CD14-positive monocyte (primary cell): ENCODE measurements around the gene CRISPLD2. TPM values are rescaled to one million over a fixed set of nuclear protein-coding genes. Genes with fewer than 3 reads are reported as not detected.

Experiments
- DNase-seq, 3 donors: peaks; one replicate each; pipeline ENCODE4 v3.0.0-alpha.2; 2011 to 2022
- H2AFZ ChIP-seq: 2 replicates; pipeline ENCODE4 v1.6.0; 2012; ENCODE audit warnings: mild to moderate bottlenecking, low read depth, low read length, inconsistent platforms; ENCODE audit not compliant: insufficient read depth, poor library complexity, severe bottlenecking
- H3K27ac ChIP-seq, 2 donors: 1 replicate in 1 of 2; 2 replicates in 1 of 2; pipeline ENCODE4 v1.5.1; 2012 to 2013; ENCODE audit warnings: low read length in 2 of 2, control low read depth in 1 of 2, inconsistent platforms in 1 of 2, low read depth in 1 of 2, mild to moderate bottlenecking in 1 of 2
- H3K27me3 ChIP-seq, 2 donors: one replicate each; pipeline versions ENCODE4 v1.6.0 to v1.6.1; 2011 to 2013; ENCODE audit warnings: low read length in 2 of 2; ENCODE audit not compliant: control insufficient read depth in 2 of 2, insufficient read depth in 2 of 2
- H3K36me3 ChIP-seq, 2 donors: replicated peaks in 1 of 2; 1 replicate in 1 of 2; 2 replicates in 1 of 2; pipeline versions ENCODE4 v1.5.1 to v1.6.1; 2012 to 2013; ENCODE audit warnings: low read length in 2 of 2, control low read depth in 1 of 2, inconsistent platforms in 1 of 2, mild to moderate bottlenecking in 1 of 2; ENCODE audit not compliant: insufficient read depth in 2 of 2, control insufficient read depth in 1 of 2
- H3K4me1 ChIP-seq, 2 donors: 1 replicate in 1 of 2; 2 replicates in 1 of 2; pipeline versions ENCODE4 v1.5.1 to v1.6.1; 2012 to 2013; ENCODE audit warnings: low read length in 2 of 2, control low read depth in 1 of 2, inconsistent platforms in 1 of 2, mild to moderate bottlenecking in 1 of 2, moderate library complexity in 1 of 2; ENCODE audit not compliant: insufficient read depth in 2 of 2, control insufficient read depth in 1 of 2
- H3K4me2 ChIP-seq: replicated peaks from 2 replicates; pipeline ENCODE3; 2012; ENCODE audit warnings: low read length, moderate library complexity, mild to moderate bottlenecking; ENCODE audit not compliant: poor library complexity, severe bottlenecking; ENCODE audit errors: extremely low read depth
- H3K4me3 ChIP-seq, 3 experiments: fragments of 200-600 bp in 1 of 3; sonication (generic) in 1 of 3; replicated peaks in 1 of 3; 1 replicate in 2 of 3; 2 replicates in 1 of 3; pipeline ENCODE4 v1.5.1; 2011 to 2013; ENCODE audit warnings: low read length in 3 of 3, mild to moderate bottlenecking in 3 of 3, control low read depth in 2 of 3, low read depth in 2 of 3, inconsistent platforms in 1 of 3, moderate library complexity in 1 of 3
- H3K79me2 ChIP-seq: 2 replicates; pipeline ENCODE4 v1.6.0; 2012; ENCODE audit warnings: mild to moderate bottlenecking, control low read depth, inconsistent platforms, low read length, moderate library complexity; ENCODE audit not compliant: insufficient read depth
- H3K9ac ChIP-seq: 2 replicates; pipeline ENCODE4 v1.6.0; 2017; ENCODE audit warnings: low read length, mild to moderate bottlenecking; ENCODE audit not compliant: insufficient read depth, poor library complexity, severe bottlenecking
- H3K9me3 ChIP-seq, 2 donors: replicated peaks in 1 of 2; 1 replicate in 1 of 2; 2 replicates in 1 of 2; pipeline versions ENCODE4 v1.5.1 to v1.6.1; 2012 to 2013; ENCODE audit warnings: low read length in 2 of 2, control low read depth in 1 of 2; ENCODE audit not compliant: control insufficient read depth in 1 of 2, insufficient read depth in 1 of 2
- H4K20me1 ChIP-seq: 2 replicates; pipeline ENCODE4 v1.6.0; 2012; ENCODE audit warnings: mild to moderate bottlenecking, low read length, control low read depth, moderate library complexity; ENCODE audit not compliant: insufficient read depth
- H3K27ac Mint-ChIP-seq, 7 donors: one replicate each; pipeline ENCODE4 v1.8.0; 2020; ENCODE audit warnings: mild to moderate bottlenecking in 7 of 7, mixed read lengths in 7 of 7, moderate library complexity in 6 of 7, inconsistent platforms in 2 of 7
- H3K27me3 Mint-ChIP-seq, 3 donors: one replicate each; pipeline ENCODE4 v1.8.0; 2021 to 2022; ENCODE audit warnings: low read depth in 3 of 3, mild to moderate bottlenecking in 3 of 3, mixed read lengths in 3 of 3, moderate library complexity in 3 of 3, inconsistent platforms in 1 of 3
- H3K36me3 Mint-ChIP-seq, 2 donors: one replicate each; pipeline ENCODE4 v1.8.0; 2020; ENCODE audit warnings: mixed read lengths in 2 of 2, inconsistent platforms in 1 of 2, mild to moderate bottlenecking in 1 of 2
- H3K4me1 Mint-ChIP-seq: one replicate; pipeline ENCODE4 v1.8.0; 2020; ENCODE audit warnings: mild to moderate bottlenecking, mixed read lengths
- H3K4me3 Mint-ChIP-seq, 2 donors: one replicate each; pipeline ENCODE4 v1.8.0; 2020; ENCODE audit warnings: mild to moderate bottlenecking in 2 of 2, mixed read lengths in 2 of 2, moderate library complexity in 1 of 2
- H3K9me3 Mint-ChIP-seq, 7 donors: one replicate each; pipeline ENCODE4 v1.8.0; 2020 to 2022; ENCODE audit warnings: mixed read lengths in 7 of 7, mild to moderate bottlenecking in 6 of 7, moderate library complexity in 6 of 7, inconsistent platforms in 2 of 7
- CTCF ChIP-seq: fragments of 200-600 bp; IDR thresholded peaks from one replicate; pipeline ENCODE4 v1.8.0; 2022; ENCODE audit warnings: antibody characterized with exemption, mild to moderate bottlenecking
- WGBS: methylation state at CpG from one replicate; pipeline ENCODE4 v1.1.5; 2013; ENCODE audit warnings: missing lambda C conversion rate; ENCODE audit not compliant: insufficient coverage; 5-methylcytosine and 5-hydroxymethylcytosine counted together
- intact Hi-C, 2 donors: fragments of 100-400 bp; cut with micrococcal nuclease; formaldehyde crosslinking; loops; one replicate each; pipeline versions ENCODE4 v1.15.0 to v1.15.1; 2023
- polyA plus RNA-seq, 3 donors: library from polyadenylated mRNA; depleted of rRNA in 1 of 3; unstranded in 2 of 3; stranded (reverse) in 1 of 3; fragments of 300-500 nt in 2 of 3; fragments of >200 nt in 1 of 3; fragmentation: Illumina TruSeq in 2 of 3; gene quantifications; 1 replicate in 2 of 3; 2 replicates in 1 of 3; pipeline ENCODE4 v1.2.3, GENCODE V29; 2012 to 2021

CRISPLD2 gene
- polyA plus RNA-seq, 3 donors = 40.7 to 90.4 (median 69.0) TPM

GRCh38 chr16:84874983-84875382 lies 55.2 kb downstream of the CRISPLD2 start:
- Histone ChIP-seq H3K27me3 (no peaks in the 10 kb centered on the region), H3K27ac (no peak overlapping the region), H3K4me1 (no peaks in the 10 kb centered on the region), H3K79me2 (no peaks in the 10 kb centered on the region), H3K9ac (no peak overlapping the region), H3K4me3 (no peak overlapping the region), H2AFZ (no peak overlapping the region), H4K20me1 (no peaks in the 10 kb centered on the region), H3K9me3 (no peaks in the 10 kb centered on the region), H3K36me3 (peaks cover 49 to 96% of the 10 kb centered on the region in 2 donors), H3K4me2 (no peak overlapping the region)
- H3K36me3 Mint-ChIP-seq = peaks cover 74 to 97% of the 10 kb centered on the region in 2 donors
- peaks cover 0 to 7% (median 4%) of the 10 kb centered on the region in 7 donors for H3K9me3 Mint-ChIP-seq
- H3K27me3 Mint-ChIP-seq = peaks cover 0 to 2% (median 2%) of the 10 kb centered on the region in 3 donors
- intact Hi-C loops = no loop called here
- no peak overlapping the region for H3K4me3 Mint-ChIP-seq
- DNase-seq = no peak
- peak overlapping the region in 1 of 7 donors; percentile 60 for H3K27ac Mint-ChIP-seq
- TF ChIP-seq CTCF = no peak
- WGBS = 100% methylated on average over 1 of the region's 3 CpGs
- H3K4me1 Mint-ChIP-seq = peaks cover 5% of the 10 kb centered on the region

- H3K27me3 ChIP-seq = no peaks in the 10 kb centered on the region
- no peaks in the 10 kb centered on the region for H3K4me1 ChIP-seq
- no peaks in the 10 kb centered on the region for H3K79me2 ChIP-seq
- no CpG with 5 or more reads among the region's 6 CpGs for WGBS
- intact Hi-C loops = no loop called here
- H3K9me3 ChIP-seq = no peaks in the 10 kb centered on the region
- no peak overlapping the region for H3K27ac ChIP-seq
- TF ChIP-seq CTCF = no peak
- Mint-ChIP-seq H3K27me3 (peaks cover 0 to 3% (median 3%) of the 10 kb centered on the region in 3 donors), H3K4me3 (no peak overlapping the region), H3K9me3 (peaks cover 0 to 7% (median 4%) of the 10 kb centered on the region in 7 donors), H3K4me1 (peaks cover 7% of the 10 kb centered on the region), H3K27ac (no peak overlapping the region), H3K36me3 (peaks cover 73 to 97% of the 10 kb centered on the region in 2 donors)
- H4K20me1 ChIP-seq = no peaks in the 10 kb centered on the region
- H3K4me3 ChIP-seq = no peak overlapping the region
- peaks cover 53 to 95% of the 10 kb centered on the region in 2 donors for H3K36me3 ChIP-seq
- H2AFZ ChIP-seq = no peak overlapping the region
- no peak for DNase-seq
- H3K4me2 ChIP-seq = no peak overlapping the region
- no peak overlapping the region for H3K9ac ChIP-seq
Observed at GRCh38 chr16:84875846-84876245, 56.1 kb downstream of the CRISPLD2 start.
